K562 (cell line): ENCODE results near the gene PLD5. TPM values are rescaled to one million over a fixed set of nuclear protein-coding genes. Genes with fewer than 3 reads are reported as not detected.

Experiments
- ATAC-seq: fragments of 200-7000 bp; cut with Tn5 transposase; 3 replicates; pipeline ENCODE4 v1.9.1; 2020; ENCODE audit warnings: moderate library complexity
- BruUV-seq: library from RNA; stranded (reverse); fragments of 400-500 nt; replicated peaks from 2 replicates; lab custom pipeline; 2021; lab: Mats Ljungman, UMichigan
- CTCF ChIA-PET: fragments of 300-600 bp; formaldehyde crosslinking; extraction: SDS; loops from one replicate; lab custom pipeline; 2021; ENCODE audit warnings: low intra/inter-chr PET ratio; lab: Yijun Ruan, JAX
- POLR2A ChIA-PET: fragments of 300-600, 350-650 bp; sonication (Branson Sonifier 250); formaldehyde crosslinking; extraction: SDS; loops from one replicate; lab custom pipeline; 2021; ENCODE audit warnings: antibody characterized with exemption, inconsistent platforms; lab: Yijun Ruan, JAX
- DNase-seq, 4 experiments: peaks; one replicate each; pipeline versions ENCODE4 v3.0.0 to v3.0.0-alpha.2; 2011 to 2018; ENCODE audit warnings: low spot score in 3 of 4, mixed read lengths in 3 of 4; ENCODE audit errors: extremely low read depth in 1 of 4
- FAIRE-seq: peaks from 2 replicates; lab custom pipeline; 2011; peaks lifted over from hg19 to GRCh38; lab: Jason Lieb, UNC
- H2AFZ ChIP-seq: 2 replicates; pipeline ENCODE4 v1.6.0; 2011; ENCODE audit warnings: low read depth, low read length, control low read depth, inconsistent platforms
- H3K27ac ChIP-seq: fragments of 200-600 bp; 3 replicates; pipeline ENCODE4 v1.8.0; 2011; ENCODE audit warnings: low read depth, mild to moderate bottlenecking, control low read depth, inconsistent platforms, low read length, moderate library complexity, mixed read lengths; ENCODE audit errors: extremely low read depth
- H3K27me3 ChIP-seq, 2 experiments: fragments of 300-600 bp in 1 of 2; 2 replicates in 1 of 2; 3 replicates in 1 of 2; pipeline versions ENCODE4 v1.6.0 to v1.8.0; 2011; ENCODE audit warnings: inconsistent platforms in 2 of 2, low read length in 2 of 2, mild to moderate bottlenecking in 1 of 2, mixed read lengths in 1 of 2, moderate library complexity in 1 of 2; ENCODE audit not compliant: control insufficient read depth in 2 of 2, insufficient read depth in 2 of 2
- H3K36me3 ChIP-seq: fragments of 300-600 bp; 3 replicates; pipeline ENCODE4 v1.8.0; 2011; ENCODE audit warnings: mild to moderate bottlenecking, low read length, inconsistent platforms; ENCODE audit not compliant: control insufficient read depth, insufficient read depth
- H3K4me1 ChIP-seq, 2 experiments: fragments of 200-600 bp in 1 of 2; replicated peaks in 1 of 2; 2 replicates in 1 of 2; 3 replicates in 1 of 2; pipeline versions ENCODE4 v1.5.1 to v1.8.0; 2011; ENCODE audit warnings: inconsistent platforms in 2 of 2, low read length in 2 of 2, mild to moderate bottlenecking in 1 of 2, mixed read lengths in 1 of 2, moderate library complexity in 1 of 2; ENCODE audit not compliant: control insufficient read depth in 2 of 2, insufficient read depth in 2 of 2
- H3K4me2 ChIP-seq: 2 replicates; pipeline ENCODE4 v1.6.1; 2011; ENCODE audit warnings: low read length, control low read depth, inconsistent platforms, mixed read lengths; ENCODE audit not compliant: insufficient read depth
- H3K4me3 ChIP-seq: fragments of 200-600 bp; sonication (generic), shearing (Covaris generic); 2 replicates; pipeline ENCODE4 v1.5.1; 2016; ENCODE audit warnings: control low read depth, inconsistent platforms
- H3K79me2 ChIP-seq: fragments of 200-600 bp; 3 replicates; pipeline ENCODE4 v1.8.0; 2011; ENCODE audit warnings: low read length, inconsistent platforms; ENCODE audit not compliant: control insufficient read depth, insufficient read depth
- H3K9ac ChIP-seq, 2 experiments: 2 replicates each; pipeline versions ENCODE4 v1.6.0 to v1.6.1; 2011; ENCODE audit warnings: low read depth in 2 of 2, low read length in 2 of 2, control low read depth in 1 of 2, inconsistent platforms in 1 of 2, mild to moderate bottlenecking in 1 of 2, mixed read lengths in 1 of 2; ENCODE audit not compliant: insufficient read depth in 1 of 2
- H3K9me1 ChIP-seq: one replicate; pipeline ENCODE4 v1.6.0; 2011; ENCODE audit warnings: inconsistent platforms, mild to moderate bottlenecking, low read length, moderate library complexity; ENCODE audit not compliant: control insufficient read depth, insufficient read depth
- H3K9me3 ChIP-seq: replicated peaks from 2 replicates; pipeline ENCODE4 v1.5.1; 2011; ENCODE audit warnings: low read depth, low read length, inconsistent platforms; ENCODE audit not compliant: control insufficient read depth, insufficient read depth
- H4K20me1 ChIP-seq: replicated peaks from 2 replicates; pipeline ENCODE4 v1.6.1; 2011; ENCODE audit warnings: low read length, inconsistent platforms, mixed read lengths; ENCODE audit not compliant: control insufficient read depth, insufficient read depth
- DNMT1 ChIP-seq: fragments of 450-650 bp; IDR thresholded peaks from 2 replicates; pipeline ENCODE4 v1.6.1; 2016; ENCODE audit warnings: antibody characterized with exemption, mild to moderate bottlenecking
- E4F1 ChIP-seq: fragments of 250-450 bp; sonication (Bioruptor Pico); IDR thresholded peaks from 2 replicates; pipeline ENCODE4 v1.5.0; 2021; ENCODE audit warnings: mild to moderate bottlenecking, borderline replicate concordance
- KAT2B ChIP-seq: IDR thresholded peaks from one replicate; pipeline ENCODE4 v1.6.1; 2012; ENCODE audit warnings: low read depth, mild to moderate bottlenecking, control low read depth, inconsistent platforms, low read length, moderate library complexity
- MTA2 ChIP-seq: fragments of 450-650 bp; IDR thresholded peaks from 2 replicates; pipeline ENCODE4 v1.6.1; 2016; ENCODE audit warnings: low read depth
- MYBL2 ChIP-seq, 2 experiments: fragments of 450-650 bp in 1 of 2; sonication (generic) in 1 of 2; formaldehyde crosslinking in 1 of 2; IDR thresholded peaks; 2 replicates each; pipeline versions ENCODE4 v1.6.1 to v1.8.1; 2017 to 2022; ENCODE audit warnings: borderline replicate concordance in 1 of 2, inconsistent platforms in 1 of 2, low read depth in 1 of 2, mild to moderate bottlenecking in 1 of 2, missing genetic modification reagents in 1 of 2, moderate library complexity in 1 of 2
- RNF219 ChIP-seq: fragments of 250-450 bp; sonication (Bioruptor Pico); IDR thresholded peaks from 2 replicates; pipeline ENCODE4 v1.5.0; 2022; ENCODE audit warnings: mild to moderate bottlenecking
- SIRT6 ChIP-seq: IDR thresholded peaks from one replicate; pipeline ENCODE4 v1.6.1; 2012; ENCODE audit warnings: low read depth, mild to moderate bottlenecking, control low read depth, inconsistent platforms, low read length, moderate library complexity
- TAF7 ChIP-seq: fragments of 450-650 bp; IDR thresholded peaks from 2 replicates; pipeline ENCODE4 v1.6.1; 2016; ENCODE audit warnings: missing genetic modification characterization, missing compliant biosample characterization
- TBP ChIP-seq: optimal IDR thresholded peaks from 2 replicates; pipeline ENCODE3; 2011; ENCODE audit warnings: low read depth, low read length, improper control_type of control experiment
- ZFP36 ChIP-seq: fragments of 150-350 bp; IDR thresholded peaks from 2 replicates; pipeline ENCODE4 v1.6.1; 2018; ENCODE audit warnings: low read length, low read depth; ENCODE audit not compliant: partially characterized antibody
- ZNF253 ChIP-seq: fragments of 250-450 bp; sonication (Bioruptor Pico); conservative IDR thresholded peaks from 2 replicates; pipeline ENCODE4 v1.6.1; 2021; ENCODE audit warnings: mild to moderate bottlenecking
- ZNF408 ChIP-seq: fragments of 250-450 bp; sonication (Bioruptor Pico); IDR thresholded peaks from 2 replicates; pipeline ENCODE4 v1.4.0; 2020; ENCODE audit warnings: low read depth, mild to moderate bottlenecking, moderate library complexity
- ZNF41 ChIP-seq: fragments of 250-450 bp; sonication (Bioruptor Pico); conservative IDR thresholded peaks from 2 replicates; pipeline ENCODE4 v1.4.0; 2020; ENCODE audit warnings: mild to moderate bottlenecking
- WGBS: fragments of 100-300 bp; shearing (Covaris generic); methylation state at CpG from one replicate; pipeline ENCODE4 v1.1.6; 2016; ENCODE audit warnings: low coverage, mixed read lengths; ENCODE audit not compliant: insufficient coverage; ENCODE audit errors: missing lambda C conversion rate; 5-methylcytosine and 5-hydroxymethylcytosine counted together
- in situ Hi-C: fragments of 300-500 bp; cut with MboI; formaldehyde crosslinking; loops from 4 replicates; pipeline ENCODE4 v1.15.0; 2018; ENCODE audit warnings: inconsistent platforms, mixed read lengths
- intact Hi-C: fragments of 100-400 bp; cut with micrococcal nuclease; formaldehyde crosslinking; loops from 2 replicates; pipeline ENCODE4 v1.14.2; 2022
- polyA plus RNA-seq, 8 experiments: library from polyadenylated mRNA; depleted of rRNA in 4 of 8; stranded (reverse) in 5 of 8; unstranded in 3 of 8; fragments of >200 nt; fragmentation: Nextera tagmentation in 2 of 8; fragmentation: Illumina TruSeq in 1 of 8; extraction: Ambion mirVana in 2 of 8; extraction: Trizol in 1 of 8; gene quantifications; 2 replicates each; pipeline versions ENCODE4 v1.2.1 to v1.2.3, GENCODE V29; 2011 to 2014; ENCODE audit warnings: inconsistent platforms in 1 of 8, missing spikeins in 1 of 8
- total RNA-seq, 7 experiments: library from RNA; depleted of rRNA in 6 of 7; stranded (reverse); fragments of >200 nt in 6 of 7; fragmentation: Illumina TruSeq in 2 of 7; extraction: Trizol in 2 of 7; gene quantifications; 2 replicates each; pipeline versions ENCODE4 v1.2.1 to v1.2.3, GENCODE V29; 2011 to 2021; ENCODE audit warnings: low replicate concordance in 1 of 7

Gene PLD5
- total and polyA plus RNA-seq, 9 of the 15 experiments (the other 6 are each of a cell fraction or from before 2014, with no cell fraction given) = not detected

- BruUV-seq = no TSS peak
- Histone ChIP-seq H3K36me3 (no peaks in the 10 kb centered on the region), H3K27ac (no peak overlapping the region), H3K9ac (no peak overlapping the region), H4K20me1 (no peaks in the 10 kb centered on the region), H3K4me2 (no peak overlapping the region), H3K9me3 (no peaks in the 10 kb centered on the region), H3K79me2 (no peaks in the 10 kb centered on the region), H3K4me3 (no peak overlapping the region), H3K27me3 (no peaks in the 10 kb centered on the region), H2AFZ (no peak overlapping the region), H3K4me1 (no peaks in the 10 kb centered on the region), H3K9me1 (no peaks in the 10 kb centered on the region)
- intact Hi-C loops = loop anchor here (10.0 kb wide), 1 partner anchor 430 kb away; no protein-coding TSS in a partner anchor
- ChIA-PET POLR2A (interaction anchor here (0.6 to 1.6 kb wide), 2 partner anchors 11 to 589 kb away, joined by 3 read pairs; no protein-coding TSS in a partner anchor), CTCF (interaction anchor here (1.0 to 2.1 kb wide), 3 partner anchors 18 to 1294 kb away, joined by 3 to 9 read pairs (median 3); no protein-coding TSS in a partner anchor)
- DNase-seq (no peak), FAIRE-seq (no peak), ATAC-seq (no peak)
- 0% methylated on average over 1 of the region's 1 CpG for WGBS
- TF ChIP-seq ZFP36 (no peak), DNMT1 (no peak), E4F1 (no peak), KAT2B (no peak), TBP (no peak), SIRT6 (no peak), ZNF41 (CRISPR knock-in tag) (no peak), TAF7 (no peak), RNF219 (CRISPR knock-in tag) (no peak), ZNF408 (no peak), ZNF253 (no peak), MYBL2 (IDR thresholded peaks at IDR 0.05; ENCODE audit: low read depth) (no peak), MYBL2 (CRISPR knock-in tag; IDR thresholded peaks at IDR 0.05; ENCODE audit: borderline replicate concordance) (no peak), MTA2 (no peak)
- TF ChIP-seq, all 486 proteins: peak for 0
- in situ Hi-C loops = loop anchor here (10.0 to 25.0 kb wide), 3 partner anchors 568 to 1807 kb away; no protein-coding TSS in a partner anchor
These were observed 69.5 kb downstream of the PLD5 start for GRCh38 chr1:242455052-242455361.
